Breast epithelium (tissue), 4 donors: ENCODE data around the gene FUT2. TPM values are rescaled to one million over a fixed set of nuclear protein-coding genes. Genes with fewer than 3 reads are reported as not detected.
"Not testable (repeated sequence)": the region's sequence is repeated elsewhere in the genome, so short reads cannot be mapped to it uniquely, and the experiment has no call there.

Experiments used
- DNase-seq, 2 donors: peaks; one replicate each; pipeline ENCODE4 v3.0.0-alpha.2; 2019; ENCODE audit warnings: low spot score in 2 of 2
- H3K27ac ChIP-seq, 2 donors: fragments of 200-600 bp; sonication (generic) in 1 of 2; one replicate each; pipeline ENCODE4 v1.5.1; 2016 to 2019; ENCODE audit warnings: mild to moderate bottlenecking in 1 of 2
- H3K27me3 ChIP-seq, 2 donors: fragments of 200-600 bp; sonication (generic) in 1 of 2; one replicate each; pipeline versions ENCODE4 v1.5.1 to v1.6.0; 2017 to 2019; ENCODE audit warnings: control low read depth in 1 of 2, mild to moderate bottlenecking in 1 of 2
- H3K36me3 ChIP-seq: fragments of 200-600 bp; one replicate; pipeline ENCODE4 v1.5.1; 2019
- H3K4me1 ChIP-seq, 2 donors: fragments of 200-600 bp; sonication (generic); one replicate each; pipeline ENCODE4 v1.5.1; 2016 to 2019; ENCODE audit warnings: control low read depth in 1 of 2
- H3K4me3 ChIP-seq, 3 donors: fragments of 200-600 bp; sonication (generic); 1 replicate in 2 of 3; 2 replicates in 1 of 3; pipeline ENCODE4 v1.5.1; 2016 to 2019; ENCODE audit warnings: mild to moderate bottlenecking in 3 of 3, moderate library complexity in 2 of 3
- H3K9me3 ChIP-seq, 2 donors: fragments of 200-600 bp; sonication (generic) in 1 of 2; one replicate each; pipeline ENCODE4 v1.5.1; 2016 to 2019; ENCODE audit warnings: control low read depth in 1 of 2
- POLR2A ChIP-seq: fragments of 450-650 bp; IDR thresholded peaks from one replicate; pipeline ENCODE4 v1.6.1; 2016; ENCODE audit warnings: antibody characterized with exemption, mild to moderate bottlenecking, moderate library complexity
- POLR2AphosphoS5 ChIP-seq, 3 donors: sonication (generic); formaldehyde crosslinking; IDR thresholded peaks; one replicate each; pipeline ENCODE4 v1.6.1; 2017; ENCODE audit warnings: antibody characterized with exemption in 3 of 3
- intact Hi-C: fragments of 100-400 bp; cut with DNase I; formaldehyde crosslinking; loops from one replicate; pipeline ENCODE4 v1.15.1; 2023; ENCODE audit warnings: low total_unique reads
- total RNA-seq, 3 donors: library from RNA; depleted of rRNA; stranded (reverse); fragments of >200 nt; gene quantifications; one replicate each; pipeline ENCODE4 v1.1.0, GENCODE V29; 2016
- TF ChIP-seq, protein P1 (sequence below), 3 donors: fragments of 450-650 bp; IDR thresholded peaks; one replicate each; pipeline ENCODE4 v1.5.1; 2016 to 2017; ENCODE audit warnings: antibody characterized with exemption in 3 of 3, mild to moderate bottlenecking in 3 of 3, moderate library complexity in 3 of 3

FUT2 gene
- total RNA-seq, 3 donors from 2014 or later, result 2.6 to 5.9 TPM; not detected in 1

- H3K27ac ChIP-seq, result no peak overlapping the region
- DNase-seq, result no peak
- TF ChIP-seq, protein P1, sequence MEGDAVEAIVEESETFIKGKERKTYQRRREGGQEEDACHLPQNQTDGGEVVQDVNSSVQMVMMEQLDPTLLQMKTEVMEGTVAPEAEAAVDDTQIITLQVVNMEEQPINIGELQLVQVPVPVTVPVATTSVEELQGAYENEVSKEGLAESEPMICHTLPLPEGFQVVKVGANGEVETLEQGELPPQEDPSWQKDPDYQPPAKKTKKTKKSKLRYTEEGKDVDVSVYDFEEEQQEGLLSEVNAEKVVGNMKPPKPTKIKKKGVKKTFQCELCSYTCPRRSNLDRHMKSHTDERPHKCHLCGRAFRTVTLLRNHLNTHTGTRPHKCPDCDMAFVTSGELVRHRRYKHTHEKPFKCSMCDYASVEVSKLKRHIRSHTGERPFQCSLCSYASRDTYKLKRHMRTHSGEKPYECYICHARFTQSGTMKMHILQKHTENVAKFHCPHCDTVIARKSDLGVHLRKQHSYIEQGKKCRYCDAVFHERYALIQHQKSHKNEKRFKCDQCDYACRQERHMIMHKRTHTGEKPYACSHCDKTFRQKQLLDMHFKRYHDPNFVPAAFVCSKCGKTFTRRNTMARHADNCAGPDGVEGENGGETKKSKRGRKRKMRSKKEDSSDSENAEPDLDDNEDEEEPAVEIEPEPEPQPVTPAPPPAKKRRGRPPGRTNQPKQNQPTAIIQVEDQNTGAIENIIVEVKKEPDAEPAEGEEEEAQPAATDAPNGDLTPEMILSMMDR (IDR thresholded peaks at IDR 0.05), result no peak
- H3K4me1 ChIP-seq, result no peaks in the 10 kb centered on the region
- H3K36me3 ChIP-seq, result no peaks in the 10 kb centered on the region
- no peak overlapping the region for H3K4me3 ChIP-seq
- no peaks in the 10 kb centered on the region for H3K27me3 ChIP-seq
- intact Hi-C loops, result no loop called here
- no peaks in the 10 kb centered on the region for H3K9me3 ChIP-seq
Observed at GRCh38 chr19:48650974-48651682, 44.6 kb upstream of the FUT2 start.

GRCh38 chr19:48651683-48652048 is 44.1 kb upstream of the FUT2 start:
- intact Hi-C loops, result no loop called here

GRCh38 chr19:48654299-48655059 is 41.3 kb upstream of the FUT2 start:
- H3K4me3 ChIP-seq, result no peak overlapping the region

More at GRCh38 chr19:48651683-48652048, 44.1 kb upstream of the FUT2 start:
- Histone ChIP-seq H3K36me3 (no peaks in the 10 kb centered on the region), H3K27me3 (no peaks in the 10 kb centered on the region), H3K27ac (no peak overlapping the region), H3K4me1 (no peaks in the 10 kb centered on the region), H3K9me3 (no peaks in the 10 kb centered on the region), H3K4me3 (no peak overlapping the region)
- no peak for DNase-seq
- TF ChIP-seq POLR2AphosphoS5 (IDR thresholded peaks at IDR 0.05), result no peak
- TF ChIP-seq, protein P1 (IDR thresholded peaks at IDR 0.05), result no peak
- no peak for TF ChIP-seq POLR2A

GRCh38 chr19:48656840-48657474 is 38.8 kb upstream of the FUT2 start:
- no peaks in the 10 kb centered on the region for H3K27me3 ChIP-seq
- no peaks in the 10 kb centered on the region for H3K9me3 ChIP-seq
- no peak overlapping the region for H3K4me3 ChIP-seq
- H3K36me3 ChIP-seq, result no peaks in the 10 kb centered on the region
- no peak overlapping the region for H3K27ac ChIP-seq
- TF ChIP-seq, protein P1 (IDR thresholded peaks at IDR 0.05), result no peak
- TF ChIP-seq POLR2A (no peak), POLR2AphosphoS5 (IDR thresholded peaks at IDR 0.05) (no peak)
- no peaks in the 10 kb centered on the region for H3K4me1 ChIP-seq
- no peak for DNase-seq
- intact Hi-C loops, result no loop called here

More at GRCh38 chr19:48654299-48655059, 41.3 kb upstream of the FUT2 start:
- no peaks in the 10 kb centered on the region for H3K9me3 ChIP-seq
- H3K27me3 ChIP-seq, result no peaks in the 10 kb centered on the region
- intact Hi-C loops, result no loop called here
- TF ChIP-seq POLR2AphosphoS5 (IDR thresholded peaks at IDR 0.05) (no peak), POLR2A (no peak)
- TF ChIP-seq, protein P1 (IDR thresholded peaks at IDR 0.05), result no peak
- H3K36me3 ChIP-seq, result no peaks in the 10 kb centered on the region
- no peaks in the 10 kb centered on the region for H3K4me1 ChIP-seq
- no peak for DNase-seq
- no peak overlapping the region for H3K27ac ChIP-seq

DNA sequence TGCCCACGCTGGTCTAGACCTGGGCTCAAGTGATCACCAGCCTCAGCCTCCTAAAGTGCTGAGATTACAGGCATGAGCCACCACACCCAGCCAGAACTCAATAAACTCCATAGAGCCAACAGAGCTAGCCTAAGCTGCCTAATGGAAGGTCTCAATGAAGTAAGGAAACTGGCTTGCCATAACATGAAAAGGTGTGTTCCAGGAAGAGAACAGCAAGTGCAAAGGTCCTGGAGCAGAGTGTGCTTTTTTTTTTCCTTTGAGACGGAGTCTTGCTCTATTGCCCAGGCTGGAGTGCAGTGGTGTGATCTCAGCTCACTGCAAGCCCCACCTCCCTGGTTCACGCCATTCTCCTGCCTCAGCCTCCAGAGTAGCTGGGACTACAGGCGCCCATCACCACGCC is 37.9 kb upstream of the FUT2 start:
- H3K27ac ChIP-seq, DNase-seq, H3K9me3 ChIP-seq, H3K36me3 ChIP-seq, intact Hi-C loops, H3K4me3 ChIP-seq, H3K4me1 ChIP-seq, H3K27me3 ChIP-seq: not testable (repeated sequence)
